PC-3 (cell line): ENCODE results near the gene GPATCH1. TPM values are rescaled to one million over a fixed set of nuclear protein-coding genes. Genes with fewer than 3 reads are reported as not detected.
"Not testable (repeated sequence)": the region's sequence is repeated elsewhere in the genome, so short reads cannot be mapped to it uniquely, and the experiment has no call there.

Source experiments
- ATAC-seq: fragments of 200-7000 bp; cut with Tn5 transposase; 2 replicates; pipeline ENCODE4 v1.9.1; 2020; ENCODE audit warnings: mild to moderate bottlenecking, moderate library complexity
- BruUV-seq: library from RNA; stranded (reverse); fragments of 400-500 nt; replicated peaks from 2 replicates; lab custom pipeline; 2021; lab: Mats Ljungman, UMichigan
- CTCF ChIA-PET: fragments of 300-600 bp; sonication (Branson Sonifier 250); formaldehyde crosslinking; loops from one replicate; lab custom pipeline; 2022; ENCODE audit warnings: antibody characterized with exemption; lab: Charles Lee
- POLR2A ChIA-PET: fragments of 300-600 bp; sonication (Branson Sonifier 250); formaldehyde crosslinking; loops from one replicate; lab custom pipeline; 2022; ENCODE audit warnings: antibody characterized with exemption; ENCODE audit not compliant: unreplicated experiment; lab: Charles Lee
- DNase-seq: peaks from one replicate; pipeline ENCODE4 v3.0.0-alpha.2; 2015
- H2AFZ ChIP-seq: fragments of 300-600 bp; sonication (generic); 2 replicates; pipeline ENCODE4 v1.6.0; 2016; ENCODE audit warnings: antibody characterized with exemption, low read length
- H3F3A ChIP-seq: fragments of 300-600 bp; sonication (generic); one replicate; pipeline ENCODE4 v1.6.0; 2017; ENCODE audit warnings: antibody characterized with exemption, low read length, control low read depth, mild to moderate bottlenecking; ENCODE audit not compliant: unreplicated experiment
- H3K27ac ChIP-seq: fragments of 300-600 bp; sonication (generic); 2 replicates; pipeline ENCODE4 v1.5.1; 2016; ENCODE audit warnings: mild to moderate bottlenecking, low read length
- H3K27me3 ChIP-seq: fragments of 300-600 bp; sonication (generic); 2 replicates; pipeline ENCODE4 v1.6.1; 2016; ENCODE audit warnings: low read length, mixed read lengths
- H3K36me3 ChIP-seq: fragments of 300-600 bp; sonication (generic); 2 replicates; pipeline ENCODE4 v1.6.1; 2016; ENCODE audit warnings: low read depth, mixed run types, low read length, mixed read lengths
- H3K4me1 ChIP-seq: fragments of 300-600 bp; sonication (generic); 2 replicates; pipeline ENCODE4 v1.5.1; 2016; ENCODE audit warnings: low read length; ENCODE audit not compliant: insufficient read depth
- H3K4me2 ChIP-seq: fragments of 300-600 bp; sonication (generic); 2 replicates; pipeline ENCODE4 v1.6.0; 2016; ENCODE audit warnings: low read length
- H3K4me3 ChIP-seq: fragments of 300-600 bp; sonication (generic); 2 replicates; pipeline ENCODE4 v1.5.1; 2016; ENCODE audit warnings: mild to moderate bottlenecking, low read length, mixed read lengths
- H3K79me2 ChIP-seq: fragments of 300-600 bp; sonication (generic); 2 replicates; pipeline ENCODE4 v1.6.1; 2017; ENCODE audit warnings: low read length, mixed read lengths
- H3K9ac ChIP-seq: fragments of 300-600 bp; sonication (generic); 2 replicates; pipeline ENCODE4 v1.6.0; 2016; ENCODE audit warnings: mild to moderate bottlenecking, low read length
- H3K9me2 ChIP-seq: fragments of 300-600 bp; sonication (generic); replicated peaks from 2 replicates; pipeline ENCODE4 v1.6.1; 2016; ENCODE audit warnings: mixed run types, low read length, mixed read lengths
- H3K9me3 ChIP-seq: fragments of 300-600 bp; sonication (generic); 2 replicates; pipeline ENCODE4 v1.6.1; 2016; ENCODE audit warnings: low read length, mixed read lengths
- H4K20me1 ChIP-seq: fragments of 300-600 bp; sonication (generic); 2 replicates; pipeline ENCODE4 v1.6.1; 2016; ENCODE audit warnings: low read length, mixed read lengths
- EZH2 ChIP-seq: fragments of 300-600 bp; sonication (generic); IDR thresholded peaks from one replicate; pipeline ENCODE4 v1.6.1; 2017; ENCODE audit warnings: antibody characterized with exemption, mild to moderate bottlenecking, low read length; ENCODE audit not compliant: unreplicated experiment
- EZH2phosphoT487 ChIP-seq: fragments of 300-600 bp; sonication (generic); IDR thresholded peaks from 2 replicates; pipeline ENCODE4 v1.6.1; 2018; ENCODE audit warnings: mild to moderate bottlenecking, antibody characterized with exemption, low read length, borderline replicate concordance
- intact Hi-C: fragments of 100-400 bp; cut with micrococcal nuclease; formaldehyde crosslinking; loops from 2 replicates; pipeline ENCODE4 v1.9.0; 2023
- total RNA-seq: library from RNA; depleted of rRNA; stranded (reverse); fragments of >200 nt; gene quantifications from 2 replicates; pipeline ENCODE4 v1.2.3, GENCODE V29; 2014
- TF ChIP-seq, protein P1 (sequence below): fragments of 300-600 bp; sonication (generic); conservative IDR thresholded peaks from 2 replicates; pipeline ENCODE4 v1.5.1; 2017; ENCODE audit warnings: antibody characterized with exemption, low read depth, mild to moderate bottlenecking, low read length

Gene GPATCH1
- total RNA-seq, 1 experiment from 2014 or later, result 6.9 TPM

- Histone ChIP-seq H3K79me2 (no peaks in the 10 kb centered on the region), H4K20me1 (no peaks in the 10 kb centered on the region), H3K4me2 (no peak overlapping the region), H3K4me1 (no peaks in the 10 kb centered on the region), H3K9me3 (no peaks in the 10 kb centered on the region), H3K4me3 (no peak overlapping the region), H3F3A (no peaks in the 10 kb centered on the region), H3K9me2 (no peaks in the 10 kb centered on the region), H3K9ac (no peak overlapping the region), H2AFZ (no peak overlapping the region), H3K27ac (no peak overlapping the region), H3K36me3 (no peaks in the 10 kb centered on the region), H3K27me3 (no peaks in the 10 kb centered on the region)
- ChIA-PET POLR2A (no interaction called here), CTCF (no interaction called here)
- TF ChIP-seq EZH2 (no peak), EZH2phosphoT487 (no peak)
- TF ChIP-seq, protein P1, sequence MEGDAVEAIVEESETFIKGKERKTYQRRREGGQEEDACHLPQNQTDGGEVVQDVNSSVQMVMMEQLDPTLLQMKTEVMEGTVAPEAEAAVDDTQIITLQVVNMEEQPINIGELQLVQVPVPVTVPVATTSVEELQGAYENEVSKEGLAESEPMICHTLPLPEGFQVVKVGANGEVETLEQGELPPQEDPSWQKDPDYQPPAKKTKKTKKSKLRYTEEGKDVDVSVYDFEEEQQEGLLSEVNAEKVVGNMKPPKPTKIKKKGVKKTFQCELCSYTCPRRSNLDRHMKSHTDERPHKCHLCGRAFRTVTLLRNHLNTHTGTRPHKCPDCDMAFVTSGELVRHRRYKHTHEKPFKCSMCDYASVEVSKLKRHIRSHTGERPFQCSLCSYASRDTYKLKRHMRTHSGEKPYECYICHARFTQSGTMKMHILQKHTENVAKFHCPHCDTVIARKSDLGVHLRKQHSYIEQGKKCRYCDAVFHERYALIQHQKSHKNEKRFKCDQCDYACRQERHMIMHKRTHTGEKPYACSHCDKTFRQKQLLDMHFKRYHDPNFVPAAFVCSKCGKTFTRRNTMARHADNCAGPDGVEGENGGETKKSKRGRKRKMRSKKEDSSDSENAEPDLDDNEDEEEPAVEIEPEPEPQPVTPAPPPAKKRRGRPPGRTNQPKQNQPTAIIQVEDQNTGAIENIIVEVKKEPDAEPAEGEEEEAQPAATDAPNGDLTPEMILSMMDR, result no peak
- BruUV-seq, result no TSS peak
- DNase-seq (no peak), ATAC-seq (no peak)
- intact Hi-C loops, result no loop called here
Observed at GRCh38 chr19:33163481-33163880, 82.5 kb downstream of the GPATCH1 start.

- H3K4me2 ChIP-seq, H3K4me3 ChIP-seq, ATAC-seq, CTCF ChIA-PET, H3K9me2 ChIP-seq, DNase-seq, H3K9me3 ChIP-seq, H3K4me1 ChIP-seq, H3K79me2 ChIP-seq, H4K20me1 ChIP-seq, H3K36me3 ChIP-seq, POLR2A ChIA-PET, BruUV-seq, intact Hi-C loops, H3K9ac ChIP-seq, H3F3A ChIP-seq, H2AFZ ChIP-seq, H3K27me3 ChIP-seq, H3K27ac ChIP-seq: not testable (repeated sequence)
Observed at GRCh38 chr19:33166037-33166436, 85.1 kb downstream of the GPATCH1 start.

- CTCF ChIA-PET, result no interaction called here
- no peaks in the 10 kb centered on the region for H3F3A ChIP-seq
- no peaks in the 10 kb centered on the region for H4K20me1 ChIP-seq
- DNase-seq, result no peak
- H3K79me2 ChIP-seq, result no peaks in the 10 kb centered on the region
- no peak overlapping the region for H3K4me2 ChIP-seq
- no peak overlapping the region for H3K4me3 ChIP-seq
- intact Hi-C loops, result no loop called here
- no peaks in the 10 kb centered on the region for H3K9me3 ChIP-seq
- no peaks in the 10 kb centered on the region for H3K9me2 ChIP-seq
- BruUV-seq, result no TSS peak
- H2AFZ ChIP-seq, result no peak overlapping the region
- H3K4me1 ChIP-seq, result peaks cover 12% of the 10 kb centered on the region
- H3K9ac ChIP-seq, result no peak overlapping the region
- POLR2A ChIA-PET, result no interaction called here
- H3K27me3 ChIP-seq, result no peaks in the 10 kb centered on the region
- H3K36me3 ChIP-seq, result no peaks in the 10 kb centered on the region
- no peak overlapping the region for H3K27ac ChIP-seq
- no peak for ATAC-seq
- TF ChIP-seq EZH2 (no peak), EZH2phosphoT487 (no peak)
- TF ChIP-seq, protein P1, result no peak
Observed at GRCh38 chr19:33167438-33167837, 86.5 kb downstream of the GPATCH1 start.
